HL-60 (cell line): Measurements from ENCODE around the gene ACSL6.

Experiments used
- DNase-seq, 2 experiments: peaks; one replicate each; pipeline ENCODE4 v3.0.0-alpha.2; 2010 to 2020; ENCODE audit warnings: low read depth in 1 of 2, low spot score in 1 of 2
- H3K27ac ChIP-seq: fragments of 250-450 bp; sonication (Bioruptor Pico); replicated peaks from 2 replicates; pipeline ENCODE4 v1.5.1; 2020; ENCODE audit warnings: mild to moderate bottlenecking, moderate library complexity
- H3K27me3 ChIP-seq: fragments of 250-450 bp; sonication (Bioruptor Pico); 2 replicates; pipeline ENCODE4 v1.5.1; 2021; ENCODE audit warnings: mild to moderate bottlenecking, moderate library complexity; ENCODE audit not compliant: insufficient read depth, poor library complexity, severe bottlenecking
- H3K4me3 ChIP-seq: replicated peaks from 2 replicates; pipeline ENCODE4 v1.5.1; 2011; ENCODE audit warnings: mild to moderate bottlenecking, control low read depth, low read length; ENCODE audit not compliant: insufficient read depth
- GABPA ChIP-seq: IDR thresholded peaks from 2 replicates; pipeline ENCODE4 v1.6.1; 2012; ENCODE audit warnings: low read depth
- POLR2AphosphoS5 ChIP-seq: IDR thresholded peaks from 2 replicates; pipeline ENCODE4 v1.6.1; 2012; ENCODE audit warnings: low read depth
- SPI1 ChIP-seq: IDR thresholded peaks from 2 replicates; pipeline ENCODE4 v1.6.1; 2012; ENCODE audit warnings: low read depth, mild to moderate bottlenecking, borderline replicate concordance
- TF ChIP-seq, protein P1 (sequence below): IDR thresholded peaks from one replicate; pipeline ENCODE4 v1.5.1; 2011; ENCODE audit warnings: low read length, control low read depth, inconsistent platforms; ENCODE audit not compliant: insufficient read depth
- TF ChIP-seq, protein P2 (sequence below): IDR thresholded peaks from 2 replicates; pipeline ENCODE4 v1.6.1; 2012; ENCODE audit warnings: low read depth; ENCODE audit not compliant: insufficient replicate concordance

The ACSL6 gene

DNA sequence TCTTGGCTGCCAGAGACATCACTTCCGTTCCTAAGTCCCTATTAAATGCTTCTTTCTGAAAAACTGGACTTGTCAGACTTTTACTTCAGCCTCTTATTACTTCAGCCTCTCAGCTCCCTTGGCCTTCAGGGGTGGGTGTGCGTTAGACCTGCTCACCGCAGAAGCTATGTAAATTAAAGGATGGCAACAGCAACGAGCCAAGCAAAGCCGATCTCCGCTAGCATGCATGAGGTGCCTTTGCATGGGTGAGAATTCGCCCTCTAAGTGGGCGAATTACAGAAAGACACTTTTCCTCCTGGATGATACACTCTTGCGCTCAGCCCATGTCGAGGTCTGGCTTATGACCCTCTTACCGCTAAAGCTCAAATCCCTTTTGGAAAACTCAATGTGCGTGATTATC is 38.1 kb upstream of the ACSL6 start:
- Histone ChIP-seq H3K27ac (no peak overlapping the region), H3K4me3 (no peak overlapping the region), H3K27me3 (no peaks in the 10 kb centered on the region)
- no peak for DNase-seq
- TF ChIP-seq SPI1: no peak

DNA sequence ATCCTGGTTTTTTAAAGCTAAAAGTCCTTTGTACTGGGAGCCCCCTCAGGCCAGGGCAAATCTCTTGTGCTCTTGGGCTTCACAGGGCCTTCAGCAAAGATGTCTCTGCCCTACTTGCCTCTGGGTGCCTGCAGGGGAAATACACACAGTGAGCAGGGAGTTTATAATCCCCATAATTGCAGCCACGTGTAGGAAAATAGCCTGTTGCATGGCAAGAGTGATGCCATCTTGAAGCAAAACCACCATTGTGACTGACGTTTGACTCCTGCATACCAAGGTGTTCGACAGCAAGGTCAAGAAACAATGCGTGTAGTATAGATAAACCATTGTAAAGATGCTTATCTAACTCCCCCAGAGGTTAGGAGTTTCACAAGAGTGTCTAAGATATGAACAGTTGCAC is 37.6 kb upstream of the ACSL6 start:
- Histone ChIP-seq H3K4me3 (no peak overlapping the region), H3K27me3 (no peaks in the 10 kb centered on the region), H3K27ac (no peak overlapping the region)
- TF ChIP-seq, protein P1, sequence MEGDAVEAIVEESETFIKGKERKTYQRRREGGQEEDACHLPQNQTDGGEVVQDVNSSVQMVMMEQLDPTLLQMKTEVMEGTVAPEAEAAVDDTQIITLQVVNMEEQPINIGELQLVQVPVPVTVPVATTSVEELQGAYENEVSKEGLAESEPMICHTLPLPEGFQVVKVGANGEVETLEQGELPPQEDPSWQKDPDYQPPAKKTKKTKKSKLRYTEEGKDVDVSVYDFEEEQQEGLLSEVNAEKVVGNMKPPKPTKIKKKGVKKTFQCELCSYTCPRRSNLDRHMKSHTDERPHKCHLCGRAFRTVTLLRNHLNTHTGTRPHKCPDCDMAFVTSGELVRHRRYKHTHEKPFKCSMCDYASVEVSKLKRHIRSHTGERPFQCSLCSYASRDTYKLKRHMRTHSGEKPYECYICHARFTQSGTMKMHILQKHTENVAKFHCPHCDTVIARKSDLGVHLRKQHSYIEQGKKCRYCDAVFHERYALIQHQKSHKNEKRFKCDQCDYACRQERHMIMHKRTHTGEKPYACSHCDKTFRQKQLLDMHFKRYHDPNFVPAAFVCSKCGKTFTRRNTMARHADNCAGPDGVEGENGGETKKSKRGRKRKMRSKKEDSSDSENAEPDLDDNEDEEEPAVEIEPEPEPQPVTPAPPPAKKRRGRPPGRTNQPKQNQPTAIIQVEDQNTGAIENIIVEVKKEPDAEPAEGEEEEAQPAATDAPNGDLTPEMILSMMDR: no peak
- no peak for DNase-seq

DNA sequence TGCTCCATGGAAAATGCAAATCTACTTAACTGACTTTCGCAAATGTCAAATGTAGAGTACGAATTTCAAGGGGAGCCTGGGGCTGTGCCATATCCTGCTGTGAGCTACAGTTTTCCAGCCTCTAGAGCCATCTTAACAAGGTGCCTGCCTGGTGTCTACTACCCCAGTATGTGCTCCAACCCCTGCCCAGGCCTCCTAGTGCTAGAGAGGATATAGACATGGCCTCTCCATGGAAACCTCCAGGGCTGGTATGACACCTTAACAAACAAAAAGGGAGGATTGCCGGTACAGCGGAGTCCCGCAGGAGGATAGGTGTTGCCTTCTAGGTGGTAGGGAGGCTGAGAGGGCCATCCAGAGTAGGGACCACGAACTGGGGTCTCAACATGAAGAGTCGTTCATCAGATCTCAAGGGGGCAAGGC is 35.4 kb upstream of the ACSL6 start:
- TF ChIP-seq GABPA: no peak
- TF ChIP-seq, protein P2, sequence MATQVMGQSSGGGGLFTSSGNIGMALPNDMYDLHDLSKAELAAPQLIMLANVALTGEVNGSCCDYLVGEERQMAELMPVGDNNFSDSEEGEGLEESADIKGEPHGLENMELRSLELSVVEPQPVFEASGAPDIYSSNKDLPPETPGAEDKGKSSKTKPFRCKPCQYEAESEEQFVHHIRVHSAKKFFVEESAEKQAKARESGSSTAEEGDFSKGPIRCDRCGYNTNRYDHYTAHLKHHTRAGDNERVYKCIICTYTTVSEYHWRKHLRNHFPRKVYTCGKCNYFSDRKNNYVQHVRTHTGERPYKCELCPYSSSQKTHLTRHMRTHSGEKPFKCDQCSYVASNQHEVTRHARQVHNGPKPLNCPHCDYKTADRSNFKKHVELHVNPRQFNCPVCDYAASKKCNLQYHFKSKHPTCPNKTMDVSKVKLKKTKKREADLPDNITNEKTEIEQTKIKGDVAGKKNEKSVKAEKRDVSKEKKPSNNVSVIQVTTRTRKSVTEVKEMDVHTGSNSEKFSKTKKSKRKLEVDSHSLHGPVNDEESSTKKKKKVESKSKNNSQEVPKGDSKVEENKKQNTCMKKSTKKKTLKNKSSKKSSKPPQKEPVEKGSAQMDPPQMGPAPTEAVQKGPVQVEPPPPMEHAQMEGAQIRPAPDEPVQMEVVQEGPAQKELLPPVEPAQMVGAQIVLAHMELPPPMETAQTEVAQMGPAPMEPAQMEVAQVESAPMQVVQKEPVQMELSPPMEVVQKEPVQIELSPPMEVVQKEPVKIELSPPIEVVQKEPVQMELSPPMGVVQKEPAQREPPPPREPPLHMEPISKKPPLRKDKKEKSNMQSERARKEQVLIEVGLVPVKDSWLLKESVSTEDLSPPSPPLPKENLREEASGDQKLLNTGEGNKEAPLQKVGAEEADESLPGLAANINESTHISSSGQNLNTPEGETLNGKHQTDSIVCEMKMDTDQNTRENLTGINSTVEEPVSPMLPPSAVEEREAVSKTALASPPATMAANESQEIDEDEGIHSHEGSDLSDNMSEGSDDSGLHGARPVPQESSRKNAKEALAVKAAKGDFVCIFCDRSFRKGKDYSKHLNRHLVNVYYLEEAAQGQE: no peak
- TF ChIP-seq, protein P1: no peak
- TF ChIP-seq SPI1: no peak
- TF ChIP-seq POLR2AphosphoS5: no peak
- Histone ChIP-seq H3K27me3 (no peaks in the 10 kb centered on the region), H3K4me3 (no peak overlapping the region), H3K27ac (no peak overlapping the region)
- no peak for DNase-seq

DNA sequence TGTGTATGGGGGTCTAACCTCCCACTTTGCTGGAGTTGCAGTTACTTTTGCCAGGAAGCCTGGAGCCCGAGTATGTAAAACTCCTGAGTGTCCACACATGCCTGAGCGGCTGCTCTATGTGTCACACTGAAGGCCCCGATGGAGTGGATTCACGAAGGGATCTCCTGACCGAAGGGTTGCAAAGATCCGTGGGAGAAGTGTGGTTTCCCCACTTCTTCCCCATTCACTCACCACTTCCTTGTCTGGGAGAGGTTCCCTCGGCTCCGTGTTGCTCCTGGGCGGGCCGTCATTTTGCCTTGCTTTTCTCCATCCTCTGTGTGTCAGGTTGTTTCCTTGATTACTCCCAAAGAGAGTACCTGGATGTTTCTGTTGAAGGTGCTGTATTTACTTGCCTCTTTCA is 32.7 kb upstream of the ACSL6 start:
- no peak overlapping the region for H3K4me3 ChIP-seq
- peak; percentile 72; the same call in 1 of the 2 replicates for TF ChIP-seq SPI1
- TF ChIP-seq, protein P1: no peak
- DNase-seq: peak in 1 of 2 experiments; percentile 59
- no peak overlapping the region for H3K27ac ChIP-seq
- H3K27me3 ChIP-seq: no peaks in the 10 kb centered on the region

DNA sequence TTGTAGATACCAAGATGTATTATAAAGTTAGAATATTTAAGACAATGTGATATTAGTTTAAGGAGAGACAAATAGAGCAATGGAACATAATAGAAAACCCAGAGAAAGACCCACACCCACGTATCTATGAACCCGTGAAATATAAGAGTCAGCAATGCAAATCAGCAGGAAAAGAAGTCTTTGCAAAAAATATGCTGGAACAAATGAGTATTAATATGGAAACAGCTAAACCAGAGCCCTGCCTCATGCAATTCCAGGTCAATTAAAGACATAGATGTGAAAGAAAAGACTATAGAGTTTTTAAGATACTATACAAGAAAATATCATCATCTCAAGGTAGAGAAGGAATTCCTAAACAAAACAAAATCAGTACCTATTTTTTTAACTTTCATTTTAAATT is 25.9 kb upstream of the ACSL6 start:
- H3K4me3 ChIP-seq: no peak overlapping the region
- no peaks in the 10 kb centered on the region for H3K27me3 ChIP-seq
- DNase-seq: no peak
- no peak overlapping the region for H3K27ac ChIP-seq
- no peak for TF ChIP-seq POLR2AphosphoS5
- no peak for TF ChIP-seq SPI1
- TF ChIP-seq, protein P1: no peak
- TF ChIP-seq GABPA: no peak
- TF ChIP-seq, protein P2: no peak
